ENCODE data around the gene APOBEC3A. TPM values are rescaled to one million over a fixed set of nuclear protein-coding genes. Genes with fewer than 3 reads are reported as not detected.

The APOBEC3A gene
- total RNA-seq = under 1 TPM in 1 of 4 donors, not detected in 3; 0.36 TPM
- 10 to 100 TPM in 1 of 3 donors, 1 to 10 TPM in 1, under 1 TPM in 1; 0.60 to 67.3 (median 9.0) TPM for polyA plus RNA-seq

DNA sequence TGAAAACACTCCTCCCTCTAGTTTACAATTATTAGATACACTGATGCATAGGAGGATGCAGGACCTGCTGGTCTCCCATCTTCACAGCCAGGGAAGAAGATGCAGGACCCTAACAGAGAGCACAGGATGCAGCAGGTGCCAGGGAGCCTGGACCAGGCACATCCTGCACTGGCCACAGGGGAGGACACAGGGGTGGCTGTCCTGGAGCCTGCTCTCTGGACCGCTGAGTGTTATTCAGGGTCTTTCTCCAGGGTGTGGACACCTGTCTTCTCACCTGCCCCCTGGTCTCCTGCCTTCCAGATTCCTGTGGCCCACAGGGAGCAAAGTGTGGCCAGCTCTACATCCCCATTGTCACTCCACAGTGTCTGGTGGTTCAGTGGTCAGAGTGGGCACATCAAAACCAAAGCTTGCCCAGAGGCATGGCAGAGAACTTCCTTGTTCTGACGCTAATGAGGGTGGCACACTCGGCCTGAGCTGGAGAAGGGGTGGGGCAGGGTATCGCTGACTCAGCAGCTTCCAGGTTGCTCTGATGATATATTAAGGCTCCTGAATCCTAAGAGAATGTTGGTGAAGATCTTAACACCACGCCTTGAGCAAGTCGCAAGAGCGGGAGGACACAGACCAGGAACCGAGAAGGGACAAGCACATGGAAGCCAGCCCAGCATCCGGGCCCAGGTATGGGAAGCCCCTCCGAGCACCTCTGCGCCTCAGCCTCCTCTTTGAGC is at the start of gene APOBEC3A:
TSS of gene APOBEC3A (plus strand) at position 564 of the 725 bp plus-strand sequence. CDS start at position 647, 83 bp downstream.
- Histone ChIP-seq H3K4me3 (no peak within 1 kb of the TSS), H3K36me3 (no peaks in the 10 kb centered on the region), H3K27ac (no peak within 1 kb of the TSS), H3K9me3 (no peaks in the 10 kb centered on the region), H3K4me1 (no peaks in the 10 kb centered on the region), H3K27me3 (no peaks in the 10 kb centered on the region)
- DNase-seq = no peak
- TF ChIP-seq POLR2AphosphoS5 (IDR thresholded peaks at IDR 0.05) = no peak
- TF ChIP-seq, protein P1, sequence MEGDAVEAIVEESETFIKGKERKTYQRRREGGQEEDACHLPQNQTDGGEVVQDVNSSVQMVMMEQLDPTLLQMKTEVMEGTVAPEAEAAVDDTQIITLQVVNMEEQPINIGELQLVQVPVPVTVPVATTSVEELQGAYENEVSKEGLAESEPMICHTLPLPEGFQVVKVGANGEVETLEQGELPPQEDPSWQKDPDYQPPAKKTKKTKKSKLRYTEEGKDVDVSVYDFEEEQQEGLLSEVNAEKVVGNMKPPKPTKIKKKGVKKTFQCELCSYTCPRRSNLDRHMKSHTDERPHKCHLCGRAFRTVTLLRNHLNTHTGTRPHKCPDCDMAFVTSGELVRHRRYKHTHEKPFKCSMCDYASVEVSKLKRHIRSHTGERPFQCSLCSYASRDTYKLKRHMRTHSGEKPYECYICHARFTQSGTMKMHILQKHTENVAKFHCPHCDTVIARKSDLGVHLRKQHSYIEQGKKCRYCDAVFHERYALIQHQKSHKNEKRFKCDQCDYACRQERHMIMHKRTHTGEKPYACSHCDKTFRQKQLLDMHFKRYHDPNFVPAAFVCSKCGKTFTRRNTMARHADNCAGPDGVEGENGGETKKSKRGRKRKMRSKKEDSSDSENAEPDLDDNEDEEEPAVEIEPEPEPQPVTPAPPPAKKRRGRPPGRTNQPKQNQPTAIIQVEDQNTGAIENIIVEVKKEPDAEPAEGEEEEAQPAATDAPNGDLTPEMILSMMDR (IDR thresholded peaks at IDR 0.05) = no peak
- TF ChIP-seq EP300 (IDR thresholded peaks at IDR 0.05) = no peak
- no peak for TF ChIP-seq POLR2A (IDR thresholded peaks at IDR 0.05)
- WGBS, 2 donors = 41 to 67% methylated on average over 11 of the region's 11 CpGs
- intact Hi-C loops (cut with DNase I) = no loop called here

DNA sequence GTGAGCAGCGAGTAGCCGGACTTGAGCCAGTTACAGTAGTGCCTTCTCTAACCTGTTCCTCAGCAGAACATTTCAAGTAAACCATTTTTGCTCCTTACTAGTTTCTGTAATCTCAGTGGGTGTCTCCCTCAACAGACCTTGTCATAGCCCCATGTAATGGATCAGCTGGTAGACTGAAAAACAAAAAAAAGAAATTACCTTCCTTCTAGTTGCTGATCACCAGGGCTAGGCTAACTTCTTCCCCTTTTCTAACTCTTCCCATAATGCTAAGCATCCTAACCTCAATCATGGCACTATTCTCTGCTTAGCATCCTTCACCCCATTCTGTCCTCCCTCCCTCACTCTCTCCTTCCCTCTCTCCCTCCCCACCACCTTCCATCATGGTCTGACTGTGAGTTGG is 49.6 kb upstream of the APOBEC3A start:
- DNase-seq = no peak
- intact Hi-C loops (cut with DNase I) = no loop called here
- WGBS, 2 donors = 19 to 63% methylated on average over 2 of the region's 2 CpGs
- no peaks in the 10 kb centered on the region for H3K9me3 ChIP-seq
- H3K4me3 ChIP-seq = no peak overlapping the region
- H3K27me3 ChIP-seq = no peaks in the 10 kb centered on the region
- no peaks in the 10 kb centered on the region for H3K4me1 ChIP-seq
- TF ChIP-seq, protein P1 (IDR thresholded peaks at IDR 0.05) = no peak
- H3K27ac ChIP-seq = no peak overlapping the region
- no peaks in the 10 kb centered on the region for H3K36me3 ChIP-seq

DNA sequence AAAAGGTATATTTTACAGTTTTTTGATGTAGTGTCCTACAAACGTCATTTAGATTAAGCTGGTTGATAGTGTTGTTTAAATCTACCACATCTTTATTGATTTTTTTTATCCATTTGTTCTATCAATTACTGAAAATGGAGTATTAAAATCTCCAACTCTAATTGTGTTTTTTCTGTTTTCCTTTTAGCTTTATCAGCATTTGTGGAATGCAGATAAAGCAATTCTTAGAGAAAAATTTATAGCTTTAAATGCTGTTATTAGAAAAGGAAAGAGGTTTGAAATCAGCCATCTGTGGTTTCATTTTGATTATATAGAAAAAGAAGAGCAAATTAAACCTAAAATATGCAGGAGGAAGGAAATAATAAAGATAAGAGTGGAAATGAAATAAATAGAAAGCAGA is 46.0 kb upstream of the APOBEC3A start:
- TF ChIP-seq EP300 (IDR thresholded peaks at IDR 0.05) (no peak), POLR2AphosphoS5 (IDR thresholded peaks at IDR 0.05) (no peak), POLR2A (IDR thresholded peaks at IDR 0.05) (no peak)
- TF ChIP-seq, protein P1 (IDR thresholded peaks at IDR 0.05) = no peak
- H3K27ac ChIP-seq = no peak overlapping the region
- WGBS, 2 donors = 49 to 74% methylated on average over 1 of the region's 1 CpG
- H3K4me1 ChIP-seq = no peaks in the 10 kb centered on the region
- H3K9me3 ChIP-seq = no peaks in the 10 kb centered on the region
- H3K36me3 ChIP-seq = no peaks in the 10 kb centered on the region
- H3K27me3 ChIP-seq = no peaks in the 10 kb centered on the region
- no peak overlapping the region for H3K4me3 ChIP-seq
- intact Hi-C loops (cut with DNase I) = no loop called here
- DNase-seq = no peak

DNA sequence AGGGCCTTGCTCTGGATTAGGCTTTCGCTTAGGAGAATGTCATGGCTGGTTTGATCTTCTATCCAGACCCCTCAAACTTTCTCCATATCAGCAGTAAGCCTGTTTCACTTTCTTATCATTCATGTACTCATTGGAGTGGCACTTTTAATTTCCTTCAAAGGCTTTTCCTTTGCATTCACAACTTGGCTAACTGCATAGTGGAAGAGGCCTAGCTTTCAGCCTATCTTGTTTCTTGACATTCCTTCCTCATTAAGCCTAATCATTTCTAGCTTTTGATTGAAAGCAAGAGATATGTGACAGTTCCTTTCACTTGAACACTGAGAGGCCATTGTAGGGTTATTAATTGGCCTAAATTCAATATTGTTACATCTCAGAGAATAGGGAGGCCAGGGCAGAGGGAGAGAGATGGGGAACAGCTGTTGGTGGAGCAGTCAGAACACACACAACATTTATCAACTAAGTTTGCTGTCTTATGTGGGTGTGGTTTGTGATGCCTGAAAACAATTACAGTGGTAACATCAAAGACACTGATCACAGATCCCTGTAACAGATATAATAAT is 37.7 kb upstream of the APOBEC3A start:
- Histone ChIP-seq H3K27ac (no peak overlapping the region), H3K36me3 (no peaks in the 10 kb centered on the region), H3K27me3 (no peaks in the 10 kb centered on the region), H3K9me3 (no peaks in the 10 kb centered on the region), H3K4me3 (no peak overlapping the region), H3K4me1 (peaks cover 0 to 17% (median 16%) of the 10 kb centered on the region in 4 donors)
- intact Hi-C loops (cut with DNase I) = no loop called here
- WGBS, 2 donors = 96 to 97% methylated on average over 1 of the region's 1 CpG
- DNase-seq = no peak
- no peak for TF ChIP-seq POLR2A (IDR thresholded peaks at IDR 0.05)
- TF ChIP-seq EP300 (IDR thresholded peaks at IDR 0.05) = no peak
- TF ChIP-seq POLR2AphosphoS5 (IDR thresholded peaks at IDR 0.05) = no peak
- TF ChIP-seq, protein P1 (IDR thresholded peaks at IDR 0.05) = no peak

Data from sigmoid colon (tissue), 7 donors.